ENCODE results near the gene C12orf75. TPM values are rescaled to one million over a fixed set of nuclear protein-coding genes. Genes with fewer than 3 reads are reported as not detected.

The C12orf75 gene
- total and polyA plus RNA-seq, 2 donors (not counting 3 experiments of a cell fraction or from before 2014, with no cell fraction given): 23.6 to 60.7 TPM

DNA sequence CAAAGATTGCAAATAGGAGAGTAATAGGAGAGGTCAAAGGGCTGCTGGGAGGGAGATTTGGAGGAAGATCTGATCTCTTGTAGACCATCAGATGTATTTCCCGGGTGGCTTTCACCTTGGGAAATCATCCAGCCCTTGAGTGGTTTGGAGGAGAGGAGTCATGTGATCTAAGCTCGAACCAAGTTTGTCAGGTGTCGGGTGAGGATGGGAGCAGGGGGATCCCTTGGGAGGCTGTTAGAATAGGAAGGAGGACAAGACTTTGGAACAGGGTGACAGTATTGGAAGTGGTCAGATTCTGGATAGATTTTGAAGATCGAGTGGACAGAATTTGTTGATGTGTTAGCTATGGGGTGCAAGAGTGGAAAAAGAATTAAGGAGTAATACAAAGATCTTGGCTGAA lies 46.6 kb downstream of the C12orf75 start:
- POLR2A ChIA-PET: no interaction called here
- H3K9ac ChIP-seq (replicated peaks; ENCODE audit: extremely low read depth, insufficient read depth, low read length): no peak overlapping the region
- BruUV-seq (replicated peaks): no TSS peak
- CTCF ChIA-PET: interaction anchor here (0.6 kb wide), 1 partner anchor 21 kb away, joined by 3 read pairs; no protein-coding TSS in a partner anchor
- H3K36me3 ChIP-seq (ENCODE audit: control insufficient read depth in 2 of 2, extremely low read depth in 1 of 2, insufficient read depth in 2 of 2, low read length in 2 of 2): peaks cover 0 to 1% of the 10 kb centered on the region in 2 experiments
- dilution Hi-C loops (cut with MboI; ENCODE audit: extremely low pct_ligation_motif_present, low sequenced_read_pairs) (no loop called here), intact Hi-C loops (cut with micrococcal nuclease) (no loop called here)
- no peaks in the 10 kb centered on the region for H3K4me1 ChIP-seq (ENCODE audit: control insufficient read depth, extremely low read depth, insufficient read depth, low read length)
- H3K9me3 ChIP-seq (replicated peaks; ENCODE audit: control insufficient read depth, insufficient read depth, low read length): no peaks in the 10 kb centered on the region
- no peak overlapping the region for H3K4me2 ChIP-seq (ENCODE audit: insufficient read depth, low read length)
- H2AFZ ChIP-seq (ENCODE audit: low read depth, low read length): no peak overlapping the region
- FAIRE-seq (no peak), DNase-seq (ENCODE audit: low read depth, low spot score) (no peak)
- H3K4me3 ChIP-seq (replicated peaks in 1 of 3; ENCODE audit: insufficient read depth in 1 of 3, low read depth in 1 of 3, low read length in 3 of 3): no peak overlapping the region
- no peaks in the 10 kb centered on the region for H3K9me1 ChIP-seq (replicated peaks; ENCODE audit: control insufficient read depth, extremely low read depth, insufficient read depth, low read length)
- no peaks in the 10 kb centered on the region for H3K79me2 ChIP-seq (ENCODE audit: control insufficient read depth, insufficient read depth, low read length)
- H3K27me3 ChIP-seq (ENCODE audit: control insufficient read depth in 2 of 2, insufficient read depth in 2 of 2, low read length in 2 of 2): no peaks in the 10 kb centered on the region
- TF ChIP-seq MAX (IDR thresholded peaks at IDR 0.05; ENCODE audit: insufficient read depth, insufficient read length): no peak
- TF ChIP-seq GATA2 (IDR thresholded peaks at IDR 0.05; ENCODE audit: insufficient read depth, insufficient read length, low read depth, low read length): no peak
- no peak for TF ChIP-seq POLR2A (IDR thresholded peaks at IDR 0.05; ENCODE audit: low read depth, low read length)
- TF ChIP-seq POLR2AphosphoS5 (IDR thresholded peaks at IDR 0.05; ENCODE audit: insufficient read depth, low read depth, low read length): no peak
- no peaks in the 10 kb centered on the region for H4K20me1 ChIP-seq (replicated peaks; ENCODE audit: control insufficient read depth, extremely low read depth, insufficient read depth, low read length)
- H3K27ac ChIP-seq (ENCODE audit: insufficient read depth, low read depth, low read length): no peak overlapping the region

GRCh38 chr12:105378911-105379310 lies 48.4 kb downstream of the C12orf75 start:
- POLR2A ChIA-PET: interaction anchor here (1.3 kb wide), 1 partner anchor 165 kb away, joined by 3 read pairs; no protein-coding TSS in a partner anchor
- Histone ChIP-seq H3K4me3 (replicated peaks in 1 of 3; ENCODE audit: insufficient read depth in 1 of 3, low read depth in 1 of 3, low read length in 3 of 3) (no peak overlapping the region), H3K4me2 (ENCODE audit: insufficient read depth, low read length) (no peak overlapping the region), H3K4me1 (ENCODE audit: control insufficient read depth, extremely low read depth, insufficient read depth, low read length) (peaks cover 13% of the 10 kb centered on the region), H3K9me1 (replicated peaks; ENCODE audit: control insufficient read depth, extremely low read depth, insufficient read depth, low read length) (no peaks in the 10 kb centered on the region), H3K27ac (ENCODE audit: insufficient read depth, low read depth, low read length) (no peak overlapping the region), H3K9ac (replicated peaks; ENCODE audit: extremely low read depth, insufficient read depth, low read length) (no peak overlapping the region), H3K79me2 (ENCODE audit: control insufficient read depth, insufficient read depth, low read length) (no peaks in the 10 kb centered on the region), H2AFZ (ENCODE audit: low read depth, low read length) (no peak overlapping the region), H3K27me3 (ENCODE audit: control insufficient read depth in 2 of 2, insufficient read depth in 2 of 2, low read length in 2 of 2) (no peaks in the 10 kb centered on the region), H3K9me3 (replicated peaks; ENCODE audit: control insufficient read depth, insufficient read depth, low read length) (no peaks in the 10 kb centered on the region), H3K36me3 (ENCODE audit: control insufficient read depth in 2 of 2, extremely low read depth in 1 of 2, insufficient read depth in 2 of 2, low read length in 2 of 2) (no peaks in the 10 kb centered on the region), H4K20me1 (replicated peaks; ENCODE audit: control insufficient read depth, extremely low read depth, insufficient read depth, low read length) (no peaks in the 10 kb centered on the region)
- TF ChIP-seq MYC (IDR thresholded peaks at IDR 0.05; ENCODE audit: low read depth, low read length): no peak
- TF ChIP-seq POLR2A (IDR thresholded peaks at IDR 0.05; ENCODE audit: low read depth, low read length): no peak
- peak; percentile 45 for TF ChIP-seq FOS (IDR thresholded peaks at IDR 0.05; ENCODE audit: borderline replicate concordance, insufficient read depth, low read length)
- TF ChIP-seq POLR2AphosphoS5 (IDR thresholded peaks at IDR 0.05; ENCODE audit: insufficient read depth, low read depth, low read length): no peak
- no peak for TF ChIP-seq GATA2 (IDR thresholded peaks at IDR 0.05; ENCODE audit: insufficient read depth, insufficient read length, low read depth, low read length)
- TF ChIP-seq MAX (IDR thresholded peaks at IDR 0.05; ENCODE audit: insufficient read depth, insufficient read length): no peak
- TF ChIP-seq CTCF (IDR thresholded peaks at IDR 0.05; ENCODE audit: extremely low read depth in 1 of 2, insufficient read depth in 1 of 2, low read depth in 1 of 2, low read length in 2 of 2): peak; percentile 41 to 55
- intact Hi-C loops (cut with micrococcal nuclease): loop anchor here (1.0 kb wide), 2 partner anchors 100 to 143 kb away; partner anchors contain the start of gene APPL2
- CTCF ChIA-PET: interaction anchor here (0.9 to 2.1 kb wide), 8 partner anchors 10 to 206 kb away, joined by 3 to 7 read pairs (median 4); partner anchors contain the start of gene APPL2
- dilution Hi-C loops (cut with MboI; ENCODE audit: extremely low pct_ligation_motif_present, low sequenced_read_pairs): no loop called here
- peak; percentile 49 for DNase-seq (ENCODE audit: low read depth, low spot score)
- BruUV-seq (replicated peaks): no TSS peak
- FAIRE-seq: peak; percentile 75
